H1 (cell line): ENCODE data around the gene PSMB5. TPM values are rescaled to one million over a fixed set of nuclear protein-coding genes. Genes with fewer than 3 reads are reported as not detected.

ENCODE experiments used
- MAFK ChIP-seq: IDR thresholded peaks from 2 replicates; pipeline ENCODE4 v1.6.1; 2012; ENCODE audit warnings: low read depth, mild to moderate bottlenecking, improper control_type of control experiment, low read length
- polyA plus RNA-seq, 7 experiments: library from polyadenylated mRNA; depleted of rRNA in 3 of 7; stranded (reverse) in 5 of 7; unstranded in 2 of 7; fragments of >200 nt in 5 of 7; fragments of 200-250 nt in 2 of 7; gene quantifications; 1 replicate in 5 of 7; 2 replicates in 1 of 7; 4 replicates in 1 of 7; pipeline versions ENCODE4 v1.2.1 to v1.2.3, GENCODE V29; 2011 to 2013; ENCODE audit warnings: missing spikeins in 2 of 7, mixed read lengths in 2 of 7
- total RNA-seq: library from RNA; stranded (reverse); fragmentation: NEBNext Ultra II Directional; extraction: Animal tissue kit (Norgen Biotek cat#: 25700); gene quantifications from 2 replicates; pipeline ENCODE4 v1.2.1, GENCODE V29; 2021

Gene PSMB5
- total and polyA plus RNA-seq, 2 of the 8 experiments (the other 6 are each of a cell fraction or from before 2014, with no cell fraction given), result 254 to 510 TPM

- TF ChIP-seq MAFK, result no peak
Observed at GRCh38 chr14:22995889-22996625, 38.6 kb downstream of the PSMB5 start (continued).
